Epithelial cell of proximal tubule (primary cell): ENCODE data around the gene RNF10. TPM values are rescaled to one million over a fixed set of nuclear protein-coding genes. Genes with fewer than 3 reads are reported as not detected.

Source experiments
- DNase-seq: peaks from one replicate; pipeline ENCODE4 v3.0.0-alpha.2; 2011; ENCODE audit warnings: low read depth
- H3K4me3 ChIP-seq: 2 replicates; pipeline ENCODE4 v1.5.1; 2011; ENCODE audit warnings: low read depth, mild to moderate bottlenecking, low read length
- total RNA-seq: library from RNA; depleted of rRNA; stranded (reverse); fragments of >200 nt; gene quantifications from 2 replicates; pipeline ENCODE4 v1.2.3, GENCODE V29; 2015
- TF ChIP-seq, protein P1 (sequence below): conservative IDR thresholded peaks from 2 replicates; pipeline ENCODE4 v1.5.1; 2012; ENCODE audit warnings: low read depth, mild to moderate bottlenecking, low read length

The RNF10 gene
- total RNA-seq, 1 donor from 2014 or later, result 66.9 TPM

DNA sequence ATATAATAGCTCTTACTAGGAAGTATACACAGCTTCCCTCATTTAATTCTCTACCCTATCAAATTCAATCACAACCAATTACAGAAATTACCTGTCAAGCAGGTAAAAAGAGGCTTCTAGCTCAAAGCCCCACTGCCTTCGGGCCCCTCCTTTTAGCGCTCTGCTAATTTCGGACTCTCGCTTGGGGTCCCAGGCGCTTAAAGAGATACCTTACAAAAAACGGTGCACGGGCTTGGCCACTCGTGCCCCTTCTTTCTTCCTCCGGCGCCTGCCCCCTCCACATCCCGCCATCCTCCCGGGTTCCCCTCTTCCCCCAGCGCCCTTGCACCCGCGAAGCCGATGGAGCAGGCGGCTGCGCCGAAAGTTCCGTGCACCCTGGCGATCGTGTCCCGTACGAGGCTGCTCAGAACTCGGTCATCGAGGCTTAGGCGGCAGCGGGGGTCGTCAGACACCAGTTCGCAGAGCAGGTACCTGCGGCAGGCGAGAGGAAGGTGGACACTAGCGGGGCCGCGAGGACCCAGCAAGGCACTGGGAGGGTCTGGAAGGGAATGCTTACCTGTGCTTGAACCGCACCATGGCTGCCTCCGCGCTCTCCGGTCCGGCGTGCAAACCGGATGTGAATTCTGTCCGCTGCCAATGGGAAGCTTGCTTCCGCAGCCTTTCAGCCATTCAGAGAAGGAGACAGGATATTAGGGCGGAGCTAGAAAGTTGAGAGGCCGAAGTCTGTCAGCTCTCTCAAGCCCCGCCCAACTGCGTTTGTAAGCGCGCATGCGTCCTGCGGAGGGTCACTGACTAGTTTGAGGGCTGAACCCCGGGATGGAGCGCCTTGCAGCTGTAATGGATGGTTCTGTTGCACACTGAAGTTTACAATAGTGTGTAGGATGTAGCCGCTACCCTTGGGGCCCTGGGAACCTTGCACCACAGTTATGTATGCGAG, 46.9 kb downstream of the RNF10 start, which contains the start of gene POP5:
TSS of gene POP5 (minus strand) at position 616 of the 937 bp plus-strand sequence. CDS start at position 576, 40 bp downstream.
- DNase-seq, result peak; percentile 88
- peak within 1 kb of the TSS; percentile 97 for H3K4me3 ChIP-seq
- TF ChIP-seq, protein P1, sequence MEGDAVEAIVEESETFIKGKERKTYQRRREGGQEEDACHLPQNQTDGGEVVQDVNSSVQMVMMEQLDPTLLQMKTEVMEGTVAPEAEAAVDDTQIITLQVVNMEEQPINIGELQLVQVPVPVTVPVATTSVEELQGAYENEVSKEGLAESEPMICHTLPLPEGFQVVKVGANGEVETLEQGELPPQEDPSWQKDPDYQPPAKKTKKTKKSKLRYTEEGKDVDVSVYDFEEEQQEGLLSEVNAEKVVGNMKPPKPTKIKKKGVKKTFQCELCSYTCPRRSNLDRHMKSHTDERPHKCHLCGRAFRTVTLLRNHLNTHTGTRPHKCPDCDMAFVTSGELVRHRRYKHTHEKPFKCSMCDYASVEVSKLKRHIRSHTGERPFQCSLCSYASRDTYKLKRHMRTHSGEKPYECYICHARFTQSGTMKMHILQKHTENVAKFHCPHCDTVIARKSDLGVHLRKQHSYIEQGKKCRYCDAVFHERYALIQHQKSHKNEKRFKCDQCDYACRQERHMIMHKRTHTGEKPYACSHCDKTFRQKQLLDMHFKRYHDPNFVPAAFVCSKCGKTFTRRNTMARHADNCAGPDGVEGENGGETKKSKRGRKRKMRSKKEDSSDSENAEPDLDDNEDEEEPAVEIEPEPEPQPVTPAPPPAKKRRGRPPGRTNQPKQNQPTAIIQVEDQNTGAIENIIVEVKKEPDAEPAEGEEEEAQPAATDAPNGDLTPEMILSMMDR, result no peak

DNA sequence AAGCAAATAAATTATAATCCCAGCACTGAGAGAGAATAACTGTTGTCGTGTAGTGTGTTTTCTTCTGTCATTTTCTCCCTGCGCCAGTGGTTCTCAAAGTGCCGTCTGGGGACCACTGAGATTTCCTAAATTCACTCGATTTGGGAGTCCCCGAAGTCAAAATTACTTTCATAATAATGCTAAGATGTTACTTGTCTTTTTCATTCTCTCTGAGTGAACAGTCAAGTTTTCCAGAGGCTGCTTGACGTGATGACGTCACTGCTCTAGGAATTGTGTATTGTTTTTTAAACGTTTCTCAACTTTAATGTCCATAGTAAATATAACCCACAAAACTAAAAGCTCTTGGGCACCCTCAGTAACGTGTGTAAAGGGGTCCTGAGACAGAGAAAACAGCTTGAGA, 47.8 kb downstream of the RNF10 start:
- no peak for DNase-seq
- H3K4me3 ChIP-seq, result peak overlapping the region; percentile 97
- TF ChIP-seq, protein P1, result no peak

DNA sequence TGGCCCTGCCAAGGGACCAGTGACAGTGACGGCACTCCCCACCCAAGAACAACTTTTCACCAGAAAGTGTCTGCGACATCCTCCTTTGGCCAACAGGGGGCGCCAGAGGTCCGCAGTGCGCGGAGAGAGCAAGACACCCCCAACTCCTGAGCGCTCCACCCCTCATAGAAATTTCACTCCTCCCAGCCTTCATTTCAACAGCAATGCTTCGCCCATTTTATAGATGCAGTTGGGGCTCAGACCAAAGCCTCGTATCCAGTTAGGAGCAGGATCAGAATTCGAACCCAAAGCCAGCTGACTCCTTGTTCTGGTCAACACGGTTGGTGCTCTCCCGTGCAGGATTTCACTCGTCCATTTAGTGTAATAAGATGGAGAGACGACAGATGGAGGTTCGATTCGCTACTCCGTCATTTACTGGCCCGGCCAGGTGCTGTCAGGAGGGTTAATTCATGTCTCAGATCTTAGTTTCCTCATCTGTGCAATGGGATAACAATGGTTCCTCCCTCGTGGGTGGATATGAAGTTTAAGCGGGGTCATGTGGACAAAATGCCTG, 49.4 kb downstream of the RNF10 start:
- DNase-seq, result no peak
- H3K4me3 ChIP-seq, result no peak overlapping the region
- TF ChIP-seq, protein P1, result peak; percentile 98

DNA sequence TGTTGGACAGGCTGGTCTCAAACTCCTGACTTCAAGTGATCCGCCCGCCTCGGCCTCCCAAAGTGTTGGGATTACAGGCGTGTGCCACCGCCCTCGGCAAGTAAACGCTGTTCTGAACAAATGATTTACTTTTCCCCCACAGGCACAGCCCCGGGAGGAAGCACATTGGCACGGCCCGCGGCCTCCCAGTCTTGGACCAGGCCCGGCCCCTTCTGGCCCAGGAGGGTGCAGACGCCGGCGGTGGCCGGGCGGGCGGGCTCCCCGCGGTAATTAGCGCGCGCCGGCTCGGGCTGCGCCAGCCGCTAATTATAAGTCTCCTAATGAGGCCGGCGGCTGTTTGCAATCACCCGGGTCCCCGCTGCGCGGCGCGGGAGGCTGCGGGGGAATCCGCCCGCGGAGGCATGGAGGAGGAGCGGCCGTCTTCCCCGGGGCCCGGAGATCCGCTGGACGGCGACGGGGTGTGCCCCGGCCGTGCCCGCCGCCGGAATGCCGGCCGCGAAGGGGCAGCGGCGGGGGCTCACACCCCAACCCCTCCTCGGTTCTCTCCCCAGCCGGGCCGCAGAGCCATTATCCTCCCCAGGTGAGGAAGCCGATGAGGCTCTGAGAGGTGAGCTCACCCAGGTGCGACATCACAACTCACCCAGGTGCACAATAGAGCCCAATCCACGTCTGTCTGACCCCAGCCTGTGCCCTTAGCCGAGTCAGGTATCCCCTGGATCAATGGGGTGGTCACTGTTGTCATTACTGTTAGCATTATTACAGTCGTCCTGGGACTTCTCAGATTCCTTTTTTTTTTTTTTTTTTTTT, 50.4 kb downstream of the RNF10 start:
- no peak for DNase-seq
- TF ChIP-seq, protein P1, result peak; percentile 42
- H3K4me3 ChIP-seq, result peak overlapping the region; percentile 48

DNA sequence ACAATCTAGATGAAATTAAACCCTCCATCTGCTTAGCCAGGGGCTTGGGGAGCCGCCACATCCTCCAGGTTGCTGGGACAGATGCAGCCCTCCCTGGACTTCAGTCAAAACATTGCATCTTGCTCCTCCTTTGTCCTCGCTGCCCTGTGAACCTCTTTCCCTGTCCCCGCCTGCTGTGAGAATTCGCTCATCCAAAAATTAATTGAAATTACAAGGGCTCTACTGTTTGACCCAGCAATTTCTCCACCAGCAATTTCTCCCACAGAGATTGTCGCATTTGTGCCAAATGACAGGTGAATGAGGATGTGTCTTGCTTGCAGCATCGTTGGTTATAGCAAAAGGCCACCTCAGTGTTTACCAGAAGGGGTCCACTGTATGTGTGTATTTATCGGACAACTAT, 52.0 kb downstream of the RNF10 start:
- TF ChIP-seq, protein P1, result no peak
- DNase-seq, result no peak
- no peak overlapping the region for H3K4me3 ChIP-seq

DNA sequence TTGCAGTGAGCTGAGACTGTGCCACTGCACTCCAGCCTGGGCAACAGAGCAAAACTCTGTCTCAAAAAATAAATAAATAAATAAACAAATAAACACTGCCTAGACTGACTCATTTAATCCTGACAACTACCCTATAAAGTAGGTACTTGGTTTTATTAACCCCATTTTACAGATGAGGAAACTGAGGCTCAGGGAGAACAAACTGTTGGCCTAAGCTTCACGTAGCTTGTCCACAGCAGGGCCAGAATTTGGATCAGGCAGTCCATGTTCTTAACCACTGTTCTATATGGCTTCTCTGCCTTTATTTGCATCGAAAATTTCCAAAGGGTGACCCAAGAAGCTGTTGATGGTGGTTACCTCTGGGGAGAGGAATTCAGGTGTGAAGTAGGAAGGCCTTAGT, 52.7 kb downstream of the RNF10 start:
- H3K4me3 ChIP-seq, result no peak overlapping the region
- DNase-seq, result no peak
- TF ChIP-seq, protein P1, result no peak
